Regular cardiac myocyte (primary cell): ENCODE results near the gene C1QL3. TPM values are rescaled to one million over a fixed set of nuclear protein-coding genes. Genes with fewer than 3 reads are reported as not detected.

Source experiments
- total RNA-seq: library from RNA; depleted of rRNA; stranded (reverse); fragments of >200 nt; gene quantifications from 2 replicates; pipeline ENCODE4 v1.2.3, GENCODE V29; 2014

C1QL3 gene
- not detected in 2 replicates for total RNA-seq

DNA sequence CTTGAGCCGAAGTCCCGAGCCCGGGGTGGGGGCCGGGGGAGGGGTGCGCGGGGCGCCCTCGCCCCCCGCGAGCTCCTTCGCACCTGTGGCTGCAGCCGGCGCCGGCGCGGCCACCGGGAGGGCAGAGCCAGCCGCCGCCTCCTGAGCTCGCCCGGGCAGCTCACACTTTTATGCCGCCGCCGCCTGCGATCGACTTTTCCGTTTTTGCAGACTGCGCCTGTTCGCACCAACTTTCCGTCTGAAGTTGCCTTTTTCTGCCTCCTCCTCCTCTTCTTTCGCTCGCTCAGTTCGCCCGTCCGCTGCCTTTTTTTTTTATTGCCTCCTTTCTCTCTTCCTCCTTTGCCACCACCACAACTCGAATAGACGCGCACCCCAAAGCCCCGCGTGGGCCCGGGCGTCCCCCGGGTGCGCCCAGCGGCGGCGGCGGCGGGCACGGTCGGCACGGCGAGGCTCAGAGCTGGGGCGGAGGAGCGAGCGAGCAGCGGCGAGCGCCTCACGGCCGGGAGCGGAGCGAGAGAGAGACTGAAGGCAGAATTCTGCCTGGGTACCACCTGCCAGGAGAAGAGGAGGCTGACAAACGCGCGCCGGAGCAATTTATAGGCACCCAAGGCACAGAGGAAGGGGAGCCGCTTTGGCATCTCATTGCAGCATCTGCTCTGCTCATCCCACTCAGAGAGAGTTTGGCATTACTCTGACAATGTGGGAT, at the start of gene C1QL3:
C1QL3 (minus strand) TSS at position 569 of the 706 bp plus-strand sequence. CDS start 814 bp downstream, outside the sequence.

Other genes with a start within 250 kb of the C1QL3 start
- gene PTER, start 84.9 kb downstream of the C1QL3 start, total RNA-seq, result 7.1 and 11.3 TPM in 2 replicates